ENCODE results near the gene UCHL1. TPM values are rescaled to one million over a fixed set of nuclear protein-coding genes. Genes with fewer than 3 reads are reported as not detected.

Gene UCHL1
- total and polyA plus RNA-seq, 4 donors: 0.51 to 2.6 (median 0.70) TPM

- Histone ChIP-seq H3K9me3 (ENCODE audit: control insufficient read depth in 4 of 4, low read length in 3 of 4) (no peaks in the 10 kb centered on the region), H3K4me3 (ENCODE audit: low read depth in 1 of 3, low read length in 3 of 3) (no peak overlapping the region), H3K36me3 (ENCODE audit: control insufficient read depth in 4 of 4, insufficient read depth in 3 of 4, low read depth in 1 of 4, low read length in 3 of 4) (no peaks in the 10 kb centered on the region), H3K27me3 (ENCODE audit: control insufficient read depth in 4 of 4, insufficient read depth in 4 of 4, low read length in 3 of 4) (peaks cover 0 to 2% (median 0%) of the 10 kb centered on the region in 4 donors), H3K4me1 (ENCODE audit: control insufficient read depth in 4 of 4, insufficient read depth in 4 of 4, low read length in 3 of 4) (peaks cover 2 to 8% (median 6%) of the 10 kb centered on the region in 4 donors), H3K27ac (ENCODE audit: low read depth in 1 of 2, low read length in 2 of 2) (no peak overlapping the region), H3K9ac (ENCODE audit: low read depth in 1 of 2, low read length in 2 of 2) (no peak overlapping the region)
- 95% methylated on average over 6 of the region's 6 CpGs for WGBS
- TF ChIP-seq TAF1 (conservative IDR thresholded peaks at IDR 0.05) (no peak), CTCF (IDR thresholded peaks at IDR 0.05; ENCODE audit: low read depth, low read length, missing input control) (no peak), ZBTB33 (IDR thresholded peaks at IDR 0.05) (no peak), EGR1 (IDR thresholded peaks at IDR 0.05; ENCODE audit: low read depth in 2 of 2) (no peak), FOXA1 (IDR thresholded peaks at IDR 0.05) (no peak), GABPA (IDR thresholded peaks at IDR 0.05 in 1 of 2, conservative IDR thresholded peaks at IDR 0.05 in 1 of 2) (no peak), RXRA (IDR thresholded peaks at IDR 0.05) (no peak), SP1 (IDR thresholded peaks at IDR 0.05) (no peak), ATF3 (IDR thresholded peaks at IDR 0.05) (no peak), REST (IDR thresholded peaks at IDR 0.05) (no peak), FOXA2 (IDR thresholded peaks at IDR 0.05) (no peak), JUND (IDR thresholded peaks at IDR 0.05) (no peak), YY1 (IDR thresholded peaks at IDR 0.05) (no peak), NR2F2 (IDR thresholded peaks at IDR 0.05) (no peak), HNF4G (IDR thresholded peaks at IDR 0.05) (no peak), RAD21 (IDR thresholded peaks at IDR 0.05) (no peak)
- no peak for DNase-seq (ENCODE audit: low spot score)
These were observed 5.5 kb downstream of the UCHL1 start for GRCh38 chr4:41262198-41262597.

- no peak for DNase-seq (ENCODE audit: low spot score)
- H3K9ac ChIP-seq (ENCODE audit: low read depth in 1 of 2, low read length in 2 of 2): no peak overlapping the region
- WGBS: 86% methylated on average over 1 of the region's 1 CpG
- no peaks in the 10 kb centered on the region for H3K36me3 ChIP-seq (ENCODE audit: control insufficient read depth in 4 of 4, insufficient read depth in 3 of 4, low read depth in 1 of 4, low read length in 3 of 4)
- no peaks in the 10 kb centered on the region for H3K27me3 ChIP-seq (ENCODE audit: control insufficient read depth in 4 of 4, insufficient read depth in 4 of 4, low read length in 3 of 4)
- no peaks in the 10 kb centered on the region for H3K4me1 ChIP-seq (ENCODE audit: control insufficient read depth in 4 of 4, insufficient read depth in 4 of 4, low read length in 3 of 4)
- H3K27ac ChIP-seq (ENCODE audit: low read depth in 1 of 2, low read length in 2 of 2): no peak overlapping the region
- H3K4me3 ChIP-seq (ENCODE audit: low read depth in 1 of 3, low read length in 3 of 3): no peak overlapping the region
- H3K9me3 ChIP-seq (ENCODE audit: control insufficient read depth in 4 of 4, low read length in 3 of 4): no peaks in the 10 kb centered on the region
- TF ChIP-seq FOXA1 (IDR thresholded peaks at IDR 0.05): no peak
- no peak for TF ChIP-seq ATF3 (IDR thresholded peaks at IDR 0.05)
- TF ChIP-seq JUND (IDR thresholded peaks at IDR 0.05): no peak
- TF ChIP-seq TAF1 (conservative IDR thresholded peaks at IDR 0.05): no peak
- TF ChIP-seq GABPA (IDR thresholded peaks at IDR 0.05 in 1 of 2, conservative IDR thresholded peaks at IDR 0.05 in 1 of 2): no peak
- no peak for TF ChIP-seq YY1 (IDR thresholded peaks at IDR 0.05)
- TF ChIP-seq SP1 (IDR thresholded peaks at IDR 0.05): no peak
- no peak for TF ChIP-seq RAD21 (IDR thresholded peaks at IDR 0.05)
- TF ChIP-seq HNF4A (conservative IDR thresholded peaks at IDR 0.05): no peak
- no peak for TF ChIP-seq HNF4G (IDR thresholded peaks at IDR 0.05)
- no peak for TF ChIP-seq MAX (IDR thresholded peaks at IDR 0.05)
- TF ChIP-seq RXRA (IDR thresholded peaks at IDR 0.05): no peak
- TF ChIP-seq EGR1 (IDR thresholded peaks at IDR 0.05; ENCODE audit: low read depth in 2 of 2): no peak
- no peak for TF ChIP-seq NR2F2 (IDR thresholded peaks at IDR 0.05)
- TF ChIP-seq CTCF (IDR thresholded peaks at IDR 0.05; ENCODE audit: low read depth, low read length, missing input control): no peak
These were observed 7.5 kb downstream of the UCHL1 start for GRCh38 chr4:41264212-41264611.
